Fibroblast of skin of left quadriceps (primary cell): ENCODE data around the gene PDE6C.

Experiments used
- DNase-seq, 2 experiments: peaks; one replicate each; pipeline ENCODE4 v3.0.0-alpha.2; 2013; ENCODE audit warnings: low read depth in 2 of 2

The PDE6C gene

DNA sequence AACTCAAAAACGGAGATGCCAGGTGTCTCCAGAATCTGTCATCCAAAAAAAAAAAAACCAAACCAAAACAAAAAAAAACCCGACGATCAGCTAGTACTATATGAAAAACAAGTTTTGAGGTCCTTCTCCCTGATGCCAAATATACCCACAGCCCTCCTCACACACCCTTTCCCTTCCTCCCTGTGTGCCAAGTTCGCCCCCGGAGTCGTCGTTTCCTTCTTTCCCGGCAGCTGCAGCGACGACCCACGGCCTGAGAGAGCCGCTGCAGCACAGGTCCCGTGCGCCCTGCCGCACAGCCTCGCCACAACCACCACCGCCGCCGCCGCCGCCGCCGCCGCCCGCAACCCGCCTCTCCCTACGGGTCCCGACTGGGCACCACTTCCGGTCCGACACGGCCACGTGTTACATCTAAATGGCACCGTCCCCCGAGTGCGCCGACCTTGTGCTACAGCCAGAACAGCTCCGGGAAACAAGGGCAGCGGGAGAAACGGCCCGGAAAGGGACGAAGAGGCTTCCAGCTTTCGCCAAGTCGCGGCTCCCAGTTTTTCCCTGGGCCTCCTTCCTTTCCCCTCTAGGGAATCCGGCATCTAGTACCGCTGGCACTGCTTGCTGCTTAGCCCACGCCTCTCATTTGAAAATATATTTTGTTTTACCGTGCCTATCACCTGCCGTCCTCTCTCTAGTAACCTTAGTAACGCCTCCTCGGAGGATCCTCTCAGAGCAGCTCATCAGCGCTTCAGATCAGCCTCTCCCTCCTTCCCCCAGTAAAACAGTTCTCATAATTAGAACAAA is 90.1 kb downstream of the PDE6C start, which contains the start of gene FRA10AC1:
FRA10AC1 (minus strand) TSS at position 383 of the 792 bp plus-strand sequence. CDS start 2,486 bp downstream, outside the sequence.
- peak; percentile 83 to 85 for DNase-seq

DNA sequence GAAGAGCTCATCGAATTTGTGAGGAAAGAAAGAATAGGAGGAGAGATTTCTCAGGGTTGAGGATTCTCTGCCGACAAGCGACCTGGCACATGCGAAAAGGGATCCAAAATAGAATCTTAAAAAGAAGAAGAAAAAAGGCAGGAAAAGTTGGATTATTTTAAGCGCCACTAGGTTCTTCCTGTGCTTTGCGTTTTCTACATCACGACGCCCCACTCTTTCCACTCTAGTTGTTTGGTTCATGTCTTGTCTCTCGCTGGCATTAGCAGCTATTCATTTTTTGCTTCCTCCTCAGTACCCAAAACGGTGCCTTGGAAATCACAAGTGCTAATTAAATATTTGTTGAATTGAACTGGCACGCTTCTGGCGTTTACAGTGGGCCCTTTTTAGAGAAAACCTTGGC is 90.7 kb downstream of the PDE6C start:
- DNase-seq = no peak

DNA sequence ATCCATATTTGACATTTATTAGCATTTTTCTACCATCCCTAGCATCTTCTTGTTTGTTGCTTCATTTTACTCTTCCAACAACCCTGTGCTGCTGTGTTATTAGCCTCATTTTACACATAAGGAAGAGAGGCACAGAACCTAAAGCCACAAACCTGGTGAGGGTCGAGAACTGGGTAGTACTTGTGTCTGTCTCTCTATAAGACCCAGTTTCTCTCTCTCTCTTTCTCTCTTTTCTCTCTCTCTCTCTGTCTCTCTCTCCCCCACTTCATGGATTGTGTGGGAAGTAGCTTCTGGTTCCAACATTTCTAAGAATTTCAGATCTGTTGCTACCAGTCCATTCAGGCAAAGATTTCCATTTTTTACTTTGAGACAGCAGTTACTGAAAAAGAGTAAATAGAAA is 91.5 kb downstream of the PDE6C start:
- DNase-seq = no peak

DNA sequence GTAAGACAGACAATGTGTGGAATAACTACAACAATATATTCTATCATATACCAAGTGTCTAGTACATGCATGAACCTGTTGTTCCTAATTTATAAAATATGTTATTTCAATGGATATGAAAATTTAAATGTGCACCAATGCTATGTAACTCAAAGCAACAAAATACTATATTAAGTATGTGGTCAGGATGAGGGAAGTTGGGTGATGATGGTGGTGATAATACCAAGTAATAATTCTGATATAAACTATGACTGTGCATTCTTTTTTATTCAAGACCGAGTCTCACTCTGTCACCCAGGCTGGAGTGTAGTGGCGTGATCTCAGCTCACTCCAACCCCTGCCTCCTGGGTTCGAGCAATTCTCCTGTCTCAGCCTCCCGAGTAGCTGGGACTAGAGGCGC is 92.1 kb downstream of the PDE6C start:
- DNase-seq = no peak

DNA sequence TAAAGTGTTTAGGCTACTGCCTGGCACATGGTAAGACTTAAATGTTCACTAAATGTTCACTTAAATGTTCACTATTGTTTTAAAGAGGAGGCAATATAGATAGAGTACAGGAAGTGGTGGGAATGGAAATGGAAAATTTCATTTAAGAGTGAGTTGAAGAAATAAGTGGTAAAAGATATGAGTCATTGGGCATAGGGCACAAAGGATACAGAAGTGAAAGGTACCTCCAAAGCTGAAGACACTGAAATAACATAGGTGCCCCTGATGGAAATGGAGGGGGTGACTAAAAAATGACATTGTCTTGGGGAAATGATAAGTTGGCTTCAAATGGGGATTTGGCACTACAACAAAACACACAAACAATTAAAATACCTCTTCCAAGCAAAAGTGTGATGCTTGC is 95.3 kb downstream of the PDE6C start:
- no peak for DNase-seq

DNA sequence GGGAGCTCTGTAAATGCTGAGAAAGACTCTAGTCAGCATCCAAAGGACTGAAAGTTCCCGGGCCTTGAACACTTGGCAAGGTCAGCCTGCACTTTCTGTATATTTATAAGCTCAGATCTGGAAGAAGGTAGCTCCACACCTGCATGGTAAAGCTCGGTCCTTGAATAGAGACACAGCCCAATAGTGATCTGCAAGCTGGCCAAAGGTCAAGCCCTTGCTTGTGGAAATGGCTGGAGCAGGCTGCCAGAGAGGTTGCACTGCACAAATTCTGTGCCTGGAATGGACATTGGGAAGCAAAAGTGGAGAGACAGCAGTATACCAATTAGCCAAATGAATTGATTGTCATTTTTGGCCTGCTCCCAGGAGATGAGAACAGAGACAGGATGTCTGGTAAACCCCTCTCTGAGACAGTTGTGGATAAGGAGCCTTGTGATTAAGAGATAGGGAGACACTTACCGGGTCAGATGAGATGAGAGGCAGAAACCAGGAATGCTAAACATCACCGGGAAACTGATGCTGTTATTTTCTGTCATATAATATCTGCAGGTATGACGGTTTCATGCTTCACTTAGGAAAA is 98.1 kb downstream of the PDE6C start:
- no peak for DNase-seq

DNA sequence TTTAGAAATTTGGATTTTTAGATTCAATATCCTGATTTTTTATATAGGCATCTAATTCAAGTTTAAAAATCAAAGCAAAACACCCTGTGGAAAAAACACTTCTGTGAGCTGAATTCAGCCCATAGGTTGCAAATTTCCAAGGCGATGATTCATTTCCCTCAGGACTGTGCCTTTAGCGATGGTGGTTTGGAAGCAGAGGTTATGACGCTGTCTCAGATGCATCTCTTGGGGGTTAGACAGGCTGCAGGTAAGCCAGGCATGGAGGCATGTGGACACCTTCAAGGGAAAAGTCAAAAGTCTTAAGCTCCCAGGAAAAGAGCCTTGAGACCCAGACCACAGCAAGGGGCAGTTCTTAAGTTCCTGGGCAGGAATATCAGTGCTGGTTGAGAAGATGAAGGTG is 99.6 kb downstream of the PDE6C start:
- DNase-seq = no peak

DNA sequence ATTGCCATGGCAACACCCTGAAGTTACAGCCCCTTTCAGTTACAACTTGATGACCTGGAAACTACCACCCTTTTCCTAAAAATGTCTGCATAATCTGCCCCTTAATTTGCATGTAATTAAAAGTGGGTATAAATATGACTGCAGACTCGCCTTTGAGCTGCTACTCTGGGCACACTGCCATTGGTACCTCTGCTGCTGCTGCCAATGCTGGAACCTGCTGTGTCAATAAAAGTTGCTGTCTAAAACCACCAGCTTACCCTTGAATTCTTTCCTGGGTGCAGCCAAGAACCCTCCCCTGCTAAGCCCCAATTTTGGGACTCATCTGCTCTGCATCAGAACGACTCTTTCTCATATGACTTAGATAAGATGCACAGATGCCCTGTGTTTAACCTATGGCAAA is 100.3 kb downstream of the PDE6C start:
- no peak for DNase-seq

DNA sequence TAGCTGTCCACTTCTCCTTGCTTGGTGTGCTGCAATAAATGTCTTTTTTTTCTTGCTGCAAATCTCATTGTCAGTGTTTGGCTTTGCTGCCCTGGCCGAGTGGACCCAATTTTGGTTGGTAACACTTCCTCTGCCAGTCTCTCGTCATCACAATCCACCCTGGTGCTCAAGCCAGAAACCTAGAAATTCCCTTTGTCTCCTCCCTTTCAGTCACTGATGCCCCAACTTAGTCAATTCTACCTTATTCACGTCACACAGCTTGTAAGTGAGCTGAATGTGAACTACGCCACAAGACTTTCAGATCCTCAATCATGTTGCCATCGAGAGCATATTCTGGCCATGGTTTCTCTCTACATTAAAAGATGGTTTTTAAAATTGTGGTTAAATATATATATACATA is 103.0 kb downstream of the PDE6C start:
- no peak for DNase-seq
